Measurements from ENCODE around the gene PSMG3.
"Not testable (repeated sequence)": the region's sequence is repeated elsewhere in the genome, so short reads cannot be mapped to it uniquely, and the experiment has no call there.

The PSMG3 gene

GRCh38 chr7:1531263-1531978, 38.4 kb downstream of the PSMG3 start:
- no peak for DNase-seq

GRCh38 chr7:1530946-1531262, 38.9 kb downstream of the PSMG3 start:
- DNase-seq = no peak

- DNase-seq = no peak
These were observed 40.3 kb downstream of the PSMG3 start for GRCh38 chr7:1529383-1530116.

- no peak for DNase-seq
These were observed 43.5 kb downstream of the PSMG3 start for GRCh38 chr7:1526271-1526754.

GRCh38 chr7:1525409-1525808, 44.4 kb downstream of the PSMG3 start:
- no peak for DNase-seq

- no peak for DNase-seq
These were observed 46.0 kb downstream of the PSMG3 start for GRCh38 chr7:1523844-1524243.

- no peak for DNase-seq
These were observed 46.6 kb downstream of the PSMG3 start for GRCh38 chr7:1523208-1523607.

- no peak for DNase-seq
These were observed 48.4 kb downstream of the PSMG3 start for GRCh38 chr7:1521456-1521855.

- no peak for DNase-seq
These were observed 49.1 kb downstream of the PSMG3 start for GRCh38 chr7:1520539-1521234.

GRCh38 chr7:1519322-1519922, 50.4 kb downstream of the PSMG3 start:
- DNase-seq = not testable (repeated sequence)
